OCI-M1 (cell line): ENCODE data around the gene USP16.

Experiments used
- DNase-seq: peaks from one replicate; lab custom pipeline; 2025; lab: John Stamatoyannopoulos, UW

Gene USP16

GRCh38 chr21:29033871-29034270 lies 9.4 kb downstream of the USP16 start:
- no peak for DNase-seq

- DNase-seq: peak; percentile 18
These were observed 10.2 kb downstream of the USP16 start for GRCh38 chr21:29034678-29035077.

GRCh38 chr21:29052224-29052623 lies 27.8 kb downstream of the USP16 start:
- no peak for DNase-seq

GRCh38 chr21:29053011-29053553 lies 28.6 kb downstream of the USP16 start:
- DNase-seq: no peak

- no peak for DNase-seq
These were observed 29.2 kb downstream of the USP16 start for GRCh38 chr21:29053656-29054055.

- DNase-seq: no peak
These were observed 30.6 kb downstream of the USP16 start for GRCh38 chr21:29055080-29055479.

GRCh38 chr21:29056005-29056404 lies 31.5 kb downstream of the USP16 start:
- DNase-seq: peak; percentile 11

- no peak for DNase-seq
These were observed 32.1 kb downstream of the USP16 start for GRCh38 chr21:29056538-29057050.

- no peak for DNase-seq
These were observed 40.5 kb downstream of the USP16 start for GRCh38 chr21:29064850-29065481.

- peak; percentile 51 for DNase-seq
These were observed 48.4 kb downstream of the USP16 start for GRCh38 chr21:29072873-29073221.

- peak; percentile 99 for DNase-seq
These were observed 48.9 kb downstream of the USP16 start, which contains the start of gene CCT8 for GRCh38 chr21:29073222-29074006. Gene CCT8 (minus strand): TSS chr21:29073648. CDS start chr21:29073590, 58 bp downstream.

- no peak for DNase-seq
These were observed 49.5 kb downstream of the USP16 start for GRCh38 chr21:29074007-29074376.

- DNase-seq: no peak
These were observed 50.3 kb downstream of the USP16 start for GRCh38 chr21:29074783-29075182.

- peak; percentile 37 for DNase-seq
These were observed 51.4 kb downstream of the USP16 start for GRCh38 chr21:29075706-29076466.

GRCh38 chr21:29076731-29077640 lies 52.5 kb downstream of the USP16 start:
- DNase-seq: peak; percentile 89

GRCh38 chr21:29077651-29078090 lies 53.2 kb downstream of the USP16 start:
- peak; percentile 73 for DNase-seq

- DNase-seq: peak; percentile 52
These were observed 54.6 kb downstream of the USP16 start for GRCh38 chr21:29078869-29079767.

GRCh38 chr21:29080454-29080941 lies 56.0 kb downstream of the USP16 start:
- no peak for DNase-seq

- DNase-seq: no peak
These were observed 57.8 kb downstream of the USP16 start for GRCh38 chr21:29082046-29082815.
